Prostate gland (tissue), 2 donors: ENCODE measurements around the gene KCNIP2. TPM values are rescaled to one million over a fixed set of nuclear protein-coding genes. Genes with fewer than 3 reads are reported as not detected.

Experiments
- DNase-seq: peaks from one replicate; pipeline ENCODE4 v3.0.0-alpha.2; 2019; ENCODE audit warnings: low spot score
- H3K27ac ChIP-seq, 2 donors: fragments of 200-600 bp; sonication (generic); 2 replicates each; pipeline ENCODE4 v1.5.1; 2017 to 2019
- H3K27me3 ChIP-seq: fragments of 200-600 bp; sonication (generic); replicated peaks from 2 replicates; pipeline ENCODE4 v1.5.1; 2019; ENCODE audit not compliant: insufficient read depth
- H3K36me3 ChIP-seq, 2 donors: fragments of 200-600 bp; sonication (generic); 1 replicate in 1 of 2; 2 replicates in 1 of 2; pipeline versions ENCODE4 v1.5.1 to v1.8.1; 2017 to 2019
- H3K4me1 ChIP-seq: fragments of 200-600 bp; sonication (generic); replicated peaks from 2 replicates; pipeline ENCODE4 v1.5.1; 2019
- H3K4me3 ChIP-seq, 2 donors: fragments of 200-600 bp; sonication (generic); 2 replicates each; pipeline ENCODE4 v1.5.1; 2017 to 2019
- H3K9me3 ChIP-seq: fragments of 200-600 bp; sonication (generic); 2 replicates; pipeline ENCODE4 v1.5.1; 2017
- POLR2A ChIP-seq: fragments of 450-650 bp; IDR thresholded peaks from one replicate; pipeline ENCODE4 v1.6.1; 2016; ENCODE audit warnings: antibody characterized with exemption, mild to moderate bottlenecking
- POLR2AphosphoS5 ChIP-seq: sonication (generic); formaldehyde crosslinking; IDR thresholded peaks from one replicate; pipeline ENCODE4 v1.6.1; 2017; ENCODE audit warnings: antibody characterized with exemption
- WGBS: methylation state at CpG from one replicate; pipeline ENCODE4 v1.1.5; 2018; 5-methylcytosine and 5-hydroxymethylcytosine counted together
- intact Hi-C: fragments of 100-400 bp; cut with DNase I; formaldehyde crosslinking; loops from one replicate; pipeline ENCODE4 v1.14.2; 2022
- total RNA-seq, 2 donors: library from RNA; depleted of rRNA; stranded (reverse); fragments of >200 nt; gene quantifications; one replicate each; pipeline ENCODE4 v1.1.0, GENCODE V29; 2016
- TF ChIP-seq, protein P1 (sequence below), 4 experiments: fragments of 200-600 bp in 2 of 4; fragments of 450-650 bp in 2 of 4; sonication (generic) in 2 of 4; IDR thresholded peaks; 1 replicate in 3 of 4; 2 replicates in 1 of 4; pipeline ENCODE4 v1.5.1; 2016 to 2019; ENCODE audit warnings: antibody characterized with exemption in 4 of 4, mild to moderate bottlenecking in 2 of 4, moderate library complexity in 2 of 4

KCNIP2 gene
- total RNA-seq, 2 donors from 2014 or later, result 2.6 to 3.0 TPM

DNA sequence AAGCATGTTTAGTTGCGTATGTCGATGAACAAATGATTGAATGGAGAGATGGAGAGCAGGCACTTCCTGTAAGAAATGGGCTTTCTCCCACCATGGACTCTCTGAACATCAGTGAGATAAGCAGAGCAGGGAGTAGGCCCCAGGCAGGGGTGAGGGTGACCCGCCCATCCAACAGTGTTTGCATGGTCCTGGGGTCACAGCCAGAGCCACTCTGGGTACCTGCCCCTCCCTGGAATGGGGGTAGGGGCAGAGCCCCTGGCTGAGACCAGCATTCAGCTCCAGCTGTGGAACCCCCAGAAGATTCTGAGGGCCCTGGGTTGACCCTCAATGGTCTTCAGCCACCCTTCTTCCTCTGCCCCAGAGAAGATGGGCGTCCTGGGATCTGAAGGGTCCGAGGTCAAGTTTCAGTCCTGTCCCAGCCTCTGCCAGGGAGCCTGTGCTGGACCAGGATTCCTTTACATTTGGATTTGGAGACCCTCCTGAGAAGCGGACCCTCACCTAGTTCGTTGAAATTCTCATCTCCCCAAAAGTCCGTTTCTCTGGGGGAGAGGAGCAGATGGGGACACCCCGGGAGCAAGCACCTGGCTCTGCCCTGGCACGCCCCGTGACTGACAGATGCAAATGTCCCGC, 65.3 kb downstream of the KCNIP2 start:
- Histone ChIP-seq H3K9me3 (no peaks in the 10 kb centered on the region), H3K36me3 (no peaks in the 10 kb centered on the region), H3K27ac (no peak overlapping the region), H3K4me3 (no peak overlapping the region), H3K4me1 (peaks cover 8% of the 10 kb centered on the region), H3K27me3 (peaks cover 3% of the 10 kb centered on the region)
- 67% methylated on average over 12 of the region's 12 CpGs for WGBS
- no peak for DNase-seq
- intact Hi-C loops, result no loop called here
- TF ChIP-seq POLR2A (no peak), POLR2AphosphoS5 (no peak)
- TF ChIP-seq, protein P1, sequence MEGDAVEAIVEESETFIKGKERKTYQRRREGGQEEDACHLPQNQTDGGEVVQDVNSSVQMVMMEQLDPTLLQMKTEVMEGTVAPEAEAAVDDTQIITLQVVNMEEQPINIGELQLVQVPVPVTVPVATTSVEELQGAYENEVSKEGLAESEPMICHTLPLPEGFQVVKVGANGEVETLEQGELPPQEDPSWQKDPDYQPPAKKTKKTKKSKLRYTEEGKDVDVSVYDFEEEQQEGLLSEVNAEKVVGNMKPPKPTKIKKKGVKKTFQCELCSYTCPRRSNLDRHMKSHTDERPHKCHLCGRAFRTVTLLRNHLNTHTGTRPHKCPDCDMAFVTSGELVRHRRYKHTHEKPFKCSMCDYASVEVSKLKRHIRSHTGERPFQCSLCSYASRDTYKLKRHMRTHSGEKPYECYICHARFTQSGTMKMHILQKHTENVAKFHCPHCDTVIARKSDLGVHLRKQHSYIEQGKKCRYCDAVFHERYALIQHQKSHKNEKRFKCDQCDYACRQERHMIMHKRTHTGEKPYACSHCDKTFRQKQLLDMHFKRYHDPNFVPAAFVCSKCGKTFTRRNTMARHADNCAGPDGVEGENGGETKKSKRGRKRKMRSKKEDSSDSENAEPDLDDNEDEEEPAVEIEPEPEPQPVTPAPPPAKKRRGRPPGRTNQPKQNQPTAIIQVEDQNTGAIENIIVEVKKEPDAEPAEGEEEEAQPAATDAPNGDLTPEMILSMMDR (IDR thresholded peaks at IDR 0.05), result no peak

DNA sequence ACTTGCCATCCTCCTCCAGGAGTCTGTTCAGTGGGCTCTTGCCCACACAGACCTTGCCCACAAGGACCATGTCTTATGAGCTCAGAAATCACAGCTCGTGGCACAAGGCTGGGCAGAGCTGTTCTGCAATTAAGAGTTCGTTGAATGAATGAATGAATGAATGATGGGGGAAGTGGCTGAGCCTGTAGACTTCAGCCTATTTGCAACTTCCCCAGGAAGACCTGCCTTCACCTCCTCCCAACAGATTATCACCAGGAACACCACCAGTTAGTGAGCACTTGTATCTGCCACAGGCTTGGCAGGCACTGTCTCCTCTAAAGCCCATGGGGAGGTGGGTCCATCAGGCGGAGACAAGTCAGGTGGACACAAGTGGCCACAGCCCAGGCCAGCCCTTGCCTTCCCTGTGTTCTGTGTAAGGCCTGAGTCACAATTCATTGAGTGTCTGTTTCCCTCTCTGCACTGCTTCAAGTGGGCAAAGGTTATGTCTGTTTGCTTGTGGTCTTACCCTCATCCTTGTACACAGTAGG, 65.9 kb downstream of the KCNIP2 start:
- Histone ChIP-seq H3K27ac (no peak overlapping the region), H3K36me3 (no peaks in the 10 kb centered on the region), H3K9me3 (no peaks in the 10 kb centered on the region), H3K4me1 (peaks cover 8% of the 10 kb centered on the region), H3K27me3 (peaks cover 5% of the 10 kb centered on the region), H3K4me3 (no peak overlapping the region)
- DNase-seq, result no peak
- 92% methylated on average over 3 of the region's 3 CpGs for WGBS
- intact Hi-C loops, result no loop called here
- TF ChIP-seq POLR2AphosphoS5, result no peak
- TF ChIP-seq POLR2A, result no peak
- TF ChIP-seq, protein P1 (IDR thresholded peaks at IDR 0.05), result no peak

DNA sequence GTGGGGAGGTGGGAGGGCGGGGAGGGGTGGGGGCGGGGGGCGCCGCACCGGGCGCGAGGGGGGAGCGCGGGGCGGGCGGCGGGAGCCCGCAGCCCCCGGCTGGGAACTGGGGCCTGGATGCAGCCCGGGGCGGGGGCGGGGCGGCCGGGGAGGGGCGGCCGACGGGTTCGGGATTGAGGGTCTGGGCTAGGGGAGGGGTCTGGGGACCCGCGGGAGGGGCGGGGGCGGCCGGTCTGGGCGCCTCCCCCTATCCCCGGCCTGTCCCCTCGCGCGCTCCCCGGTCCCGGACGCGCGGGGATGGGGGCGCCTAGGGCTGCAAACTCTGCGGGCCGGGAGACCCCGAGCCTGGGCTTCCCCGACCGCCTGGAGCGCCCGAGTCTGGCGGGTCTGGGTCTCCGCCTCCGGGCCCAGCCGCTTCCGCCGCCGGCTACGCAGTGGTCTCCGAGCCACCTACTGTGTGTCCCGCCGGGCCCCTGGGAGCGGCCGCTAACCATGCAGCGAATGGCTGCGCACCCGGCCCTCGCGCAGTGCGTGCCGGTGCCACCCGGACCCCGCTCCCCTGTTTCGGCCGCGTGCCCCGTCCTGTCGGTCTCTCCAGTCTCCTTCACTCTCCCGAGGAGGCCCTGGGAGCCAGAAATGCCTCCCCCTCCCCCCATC, 67.3 kb downstream of the KCNIP2 start:
- WGBS, result 18% methylated on average over 16 of the region's 74 CpGs
- Histone ChIP-seq H3K9me3 (no peaks in the 10 kb centered on the region), H3K4me3 (peak overlapping the region in 1 of 2 donors; percentile 24), H3K4me1 (peaks cover 3% of the 10 kb centered on the region), H3K36me3 (no peaks in the 10 kb centered on the region), H3K27me3 (peaks cover 14% of the 10 kb centered on the region), H3K27ac (no peak overlapping the region)
- TF ChIP-seq, protein P1 (IDR thresholded peaks at IDR 0.05), result no peak
- TF ChIP-seq POLR2AphosphoS5, result no peak
- no peak for TF ChIP-seq POLR2A
- intact Hi-C loops, result no loop called here
- DNase-seq, result no peak

Other genes starting within 250 kb of the KCNIP2 start
- 10 to 100 TPM; 61.3 to 92.2 TPM for gene FBXW4, start 148.6 kb downstream of the KCNIP2 start, total RNA-seq
- gene FGF8, start 67.7 kb downstream of the KCNIP2 start, total RNA-seq, result 1 to 10 TPM in 1 of 2 donors, not detected in 1; 1.2 TPM
- gene NPM3, start 60.4 kb downstream of the KCNIP2 start, total RNA-seq, result 10 to 100 TPM; 43.7 to 47.4 TPM
- 100 to 1,000 TPM in 1 of 2 donors, 10 to 100 TPM in 1; 82.5 to 143 TPM for gene OGA, start 25.4 kb downstream of the KCNIP2 start, total RNA-seq
- gene ARMH3, start 212.4 kb upstream of the KCNIP2 start, total RNA-seq, result 10 to 100 TPM; 15.1 to 20.5 TPM
- gene HPS6, start 221.5 kb upstream of the KCNIP2 start, total RNA-seq, result 10 to 100 TPM; 26.1 to 35.9 TPM